ENCODE results near the gene CLIP2.

CLIP2 gene

DNA sequence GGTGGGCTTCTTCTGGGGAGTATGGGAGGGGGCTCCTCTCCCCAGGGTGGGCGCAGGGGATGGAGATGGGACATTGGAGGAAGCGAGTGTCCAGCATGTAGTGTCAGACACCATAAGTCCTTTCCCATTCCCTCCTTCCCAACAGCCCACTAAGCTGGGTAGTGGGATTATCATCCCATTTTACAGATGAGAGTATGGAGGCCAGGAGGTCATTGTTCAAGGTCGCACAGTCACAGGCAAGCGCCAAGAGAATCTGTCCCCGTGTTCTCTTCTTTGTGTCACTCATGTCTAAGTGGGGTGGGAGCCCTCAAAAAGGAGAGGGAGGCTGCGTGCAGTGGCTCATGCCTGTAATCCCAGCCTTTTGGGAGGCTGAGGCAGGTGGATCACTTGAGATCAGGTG is 64.8 kb downstream of the CLIP2 start:
- TF ChIP-seq, protein P1, sequence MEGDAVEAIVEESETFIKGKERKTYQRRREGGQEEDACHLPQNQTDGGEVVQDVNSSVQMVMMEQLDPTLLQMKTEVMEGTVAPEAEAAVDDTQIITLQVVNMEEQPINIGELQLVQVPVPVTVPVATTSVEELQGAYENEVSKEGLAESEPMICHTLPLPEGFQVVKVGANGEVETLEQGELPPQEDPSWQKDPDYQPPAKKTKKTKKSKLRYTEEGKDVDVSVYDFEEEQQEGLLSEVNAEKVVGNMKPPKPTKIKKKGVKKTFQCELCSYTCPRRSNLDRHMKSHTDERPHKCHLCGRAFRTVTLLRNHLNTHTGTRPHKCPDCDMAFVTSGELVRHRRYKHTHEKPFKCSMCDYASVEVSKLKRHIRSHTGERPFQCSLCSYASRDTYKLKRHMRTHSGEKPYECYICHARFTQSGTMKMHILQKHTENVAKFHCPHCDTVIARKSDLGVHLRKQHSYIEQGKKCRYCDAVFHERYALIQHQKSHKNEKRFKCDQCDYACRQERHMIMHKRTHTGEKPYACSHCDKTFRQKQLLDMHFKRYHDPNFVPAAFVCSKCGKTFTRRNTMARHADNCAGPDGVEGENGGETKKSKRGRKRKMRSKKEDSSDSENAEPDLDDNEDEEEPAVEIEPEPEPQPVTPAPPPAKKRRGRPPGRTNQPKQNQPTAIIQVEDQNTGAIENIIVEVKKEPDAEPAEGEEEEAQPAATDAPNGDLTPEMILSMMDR (IDR thresholded peaks at IDR 0.05): no peak

DNA sequence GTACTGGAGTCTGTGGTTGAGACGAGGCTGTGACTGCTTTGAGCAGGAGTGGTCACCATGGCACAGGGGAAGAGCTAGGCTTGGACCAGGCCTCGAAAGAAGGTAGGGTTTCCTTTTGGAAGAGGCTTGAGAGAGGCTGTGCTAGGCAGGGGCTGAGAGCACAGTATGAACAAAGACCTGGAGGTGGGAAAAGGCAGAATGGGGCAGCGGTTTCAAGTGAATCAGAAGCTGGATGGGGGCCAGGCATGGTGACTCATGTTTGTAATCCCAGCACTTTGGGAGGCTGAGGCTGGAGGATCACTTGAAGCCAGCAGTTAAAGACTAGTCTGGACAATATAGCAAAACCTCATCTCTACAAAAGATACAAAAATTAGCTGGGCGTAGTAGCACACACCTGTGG is 65.9 kb downstream of the CLIP2 start:
- TF ChIP-seq, protein P1 (IDR thresholded peaks at IDR 0.05): no peak

DNA sequence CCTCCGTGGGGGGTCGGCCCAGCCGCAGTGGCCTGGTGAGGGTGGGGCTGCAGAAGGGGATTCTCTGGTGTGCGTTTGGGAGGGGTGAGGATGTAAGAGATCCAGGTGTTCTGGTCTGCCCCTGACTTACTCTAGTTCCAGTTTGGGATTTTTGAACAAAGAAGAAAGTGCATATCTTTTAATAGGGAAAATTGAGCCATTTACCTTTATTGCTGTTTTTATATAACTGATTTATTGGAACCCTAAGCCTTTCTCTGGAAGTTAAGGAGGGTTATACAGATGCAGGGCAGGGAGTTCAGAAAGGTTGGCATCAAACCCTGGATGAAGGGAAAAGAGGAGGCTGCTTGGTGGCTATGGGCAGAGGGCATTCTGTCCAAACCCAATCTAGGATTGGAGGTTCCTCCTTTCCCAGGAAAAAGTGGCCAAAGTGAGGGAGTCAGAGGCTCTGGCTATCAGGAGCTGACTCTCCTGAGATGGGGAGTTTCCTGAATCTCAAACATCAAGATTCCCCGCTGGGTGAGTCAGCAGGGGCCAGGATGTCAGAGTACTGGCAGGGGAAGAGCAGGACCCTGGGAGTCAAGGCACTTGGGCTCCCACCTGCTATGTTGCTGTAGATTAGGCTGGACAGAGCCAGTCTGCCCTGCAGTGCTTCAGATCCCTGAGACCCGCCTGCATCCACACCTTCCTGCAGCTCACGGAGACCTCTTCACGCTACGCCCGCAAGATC is 67.5 kb downstream of the CLIP2 start:
- TF ChIP-seq, protein P1 (IDR thresholded peaks at IDR 0.05): no peak

DNA sequence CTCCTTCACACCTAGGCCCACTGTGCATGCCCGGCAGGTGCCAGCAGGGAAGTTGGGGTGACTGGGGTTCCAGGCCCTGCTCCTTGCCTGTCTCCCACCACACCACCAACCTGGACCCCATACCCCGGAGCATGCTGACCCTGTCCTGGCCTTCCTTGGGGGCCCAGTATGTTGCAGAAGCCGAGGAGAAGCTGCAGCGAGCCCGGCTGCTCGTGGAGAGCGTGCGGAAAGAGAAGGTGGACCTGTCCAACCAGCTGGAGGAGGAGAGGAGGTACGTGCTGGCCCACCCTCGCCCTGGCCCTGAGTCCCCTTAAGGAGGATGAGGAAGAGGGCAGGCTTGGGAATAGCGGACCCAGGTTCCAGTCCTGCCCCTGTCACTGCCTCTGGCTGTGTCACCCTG is 70.8 kb downstream of the CLIP2 start:
- TF ChIP-seq, protein P1 (IDR thresholded peaks at IDR 0.05): no peak

DNA sequence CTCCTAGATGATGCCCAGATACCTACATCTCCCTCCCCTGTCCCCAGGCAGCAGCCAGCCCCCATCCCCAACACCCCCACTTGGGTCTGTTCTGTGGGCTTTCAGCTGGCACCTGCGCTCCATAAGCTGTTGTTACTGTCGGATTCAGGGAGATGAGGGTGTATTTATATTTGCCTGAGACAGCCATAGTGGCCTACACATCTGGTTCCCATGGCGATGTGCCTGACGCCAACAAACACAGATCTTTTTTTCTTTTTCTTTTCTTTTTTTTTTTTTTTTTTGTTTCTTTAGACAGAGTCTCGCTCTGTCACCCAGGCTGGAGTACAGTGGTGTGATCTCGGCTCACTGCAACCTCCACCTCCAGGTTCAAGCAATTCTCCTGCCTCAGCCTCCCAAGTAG is 73.1 kb downstream of the CLIP2 start:
- TF ChIP-seq, protein P1 (IDR thresholded peaks at IDR 0.05): no peak

DNA sequence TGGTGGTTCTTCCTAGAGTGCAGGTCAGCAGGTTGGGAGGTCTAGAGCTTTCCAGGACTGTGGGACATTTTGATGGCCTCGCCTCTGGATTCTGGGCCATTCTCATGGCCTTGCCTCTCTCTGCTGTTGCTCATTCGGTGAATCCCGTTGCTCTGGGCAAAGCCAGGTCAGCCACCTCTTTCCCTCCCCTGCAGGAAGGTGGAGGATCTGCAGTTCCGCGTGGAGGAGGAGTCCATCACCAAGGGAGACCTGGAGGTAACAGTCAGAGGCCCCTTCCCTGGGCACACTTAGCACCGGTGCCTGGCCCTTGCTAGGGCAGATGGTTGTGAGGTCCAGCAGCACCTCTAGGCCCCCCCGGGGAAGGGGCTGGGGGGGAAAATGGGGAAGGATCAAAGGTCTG is 74.9 kb downstream of the CLIP2 start:
- TF ChIP-seq, protein P1 (IDR thresholded peaks at IDR 0.05): no peak

DNA sequence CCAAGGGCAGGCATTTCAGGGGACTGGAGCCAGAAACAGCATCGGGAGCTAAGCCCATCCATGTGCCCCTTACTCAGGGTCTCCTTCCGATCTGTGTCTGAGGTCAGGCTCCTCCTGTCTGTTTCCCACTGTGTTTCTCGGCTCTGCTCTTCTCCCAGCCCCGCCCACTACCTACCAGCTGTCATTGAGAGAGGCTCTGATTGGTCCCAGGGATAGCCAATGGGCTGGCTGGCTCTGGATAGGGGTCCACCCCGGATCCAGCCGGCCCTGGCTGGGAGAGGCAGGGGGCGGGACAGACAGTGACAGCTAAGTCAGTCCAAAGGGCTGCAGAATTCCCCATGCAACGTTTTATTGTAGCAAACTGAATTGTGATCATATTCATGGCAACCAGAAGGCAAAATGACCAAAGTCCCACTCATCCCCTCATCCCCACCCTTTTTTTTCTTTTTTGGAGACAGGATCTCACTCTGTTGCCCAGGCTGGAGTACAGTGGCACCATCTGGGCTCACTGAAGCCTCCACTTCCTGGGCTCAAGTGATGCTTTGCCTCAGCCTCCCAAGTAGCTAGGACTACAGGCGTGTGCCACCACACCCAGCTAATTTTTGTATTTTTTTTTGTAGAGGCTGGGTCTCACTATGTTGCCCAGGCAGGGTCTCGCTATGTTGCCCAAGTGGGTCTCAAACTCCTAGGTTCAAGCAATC is 76.3 kb downstream of the CLIP2 start:
- TF ChIP-seq, protein P1 (IDR thresholded peaks at IDR 0.05): no peak

Measured in LNCAP (cell line).